ENCODE data around the gene PRDM5. TPM values are rescaled to one million over a fixed set of nuclear protein-coding genes. Genes with fewer than 3 reads are reported as not detected.

The PRDM5 gene
- total and polyA plus RNA-seq, 2 donors from 2014 or later = 2.6 to 9.1 TPM

GRCh38 chr4:120723986-120724385, 198.5 kb downstream of the PRDM5 start:
- no peak overlapping the region for H3K9ac ChIP-seq (ENCODE audit: low read length in 3 of 3)
- FAIRE-seq (no peak), DNase-seq (no peak)
- H3K9me3 ChIP-seq (ENCODE audit: control insufficient read depth in 2 of 3, insufficient read depth in 1 of 3, low read length in 3 of 3) = no peaks in the 10 kb centered on the region
- intact Hi-C loops (cut with DNase I) = no loop called here
- no peak for TF ChIP-seq CTCF (IDR thresholded peaks at IDR 0.05; ENCODE audit: borderline replicate concordance, extremely low read depth, insufficient read depth)
- H3K27ac ChIP-seq (ENCODE audit: low read depth in 2 of 2, low read length in 2 of 2) = no peak overlapping the region
- no peak overlapping the region for H3K4me3 ChIP-seq (ENCODE audit: low read length in 3 of 3)
- H3K4me1 ChIP-seq (ENCODE audit: control insufficient read depth in 2 of 3, insufficient read depth in 2 of 3, low read depth in 1 of 3, low read length in 3 of 3) = no peaks in the 10 kb centered on the region
- no peaks in the 10 kb centered on the region for H3K36me3 ChIP-seq (ENCODE audit: control insufficient read depth in 2 of 3, insufficient read depth in 3 of 3, low read length in 3 of 3)
- H3K27me3 ChIP-seq (ENCODE audit: control insufficient read depth, insufficient read depth, low read length) = no peaks in the 10 kb centered on the region

GRCh38 chr4:120723105-120723504, 199.4 kb downstream of the PRDM5 start:
- FAIRE-seq = no peak

GRCh38 chr4:120722655-120723054, 199.9 kb downstream of the PRDM5 start:
- no peaks in the 10 kb centered on the region for H3K9me3 ChIP-seq (ENCODE audit: control insufficient read depth in 2 of 3, insufficient read depth in 1 of 3, low read length in 3 of 3)
- no peaks in the 10 kb centered on the region for H3K27me3 ChIP-seq (ENCODE audit: control insufficient read depth, insufficient read depth, low read length)
- DNase-seq = no peak
- H3K9ac ChIP-seq (ENCODE audit: low read length in 3 of 3) = no peak overlapping the region
- intact Hi-C loops (cut with DNase I) = no loop called here
- H3K4me3 ChIP-seq (ENCODE audit: low read length in 3 of 3) = no peak overlapping the region
- H3K27ac ChIP-seq (ENCODE audit: low read depth in 2 of 2, low read length in 2 of 2) = no peak overlapping the region
- TF ChIP-seq CTCF (IDR thresholded peaks at IDR 0.05; ENCODE audit: borderline replicate concordance, extremely low read depth, insufficient read depth) = no peak
- no peaks in the 10 kb centered on the region for H3K36me3 ChIP-seq (ENCODE audit: control insufficient read depth in 2 of 3, insufficient read depth in 3 of 3, low read length in 3 of 3)
- no peak for FAIRE-seq
- H3K4me1 ChIP-seq (ENCODE audit: control insufficient read depth in 2 of 3, insufficient read depth in 2 of 3, low read depth in 1 of 3, low read length in 3 of 3) = no peaks in the 10 kb centered on the region

More at GRCh38 chr4:120723105-120723504, 199.4 kb downstream of the PRDM5 start:
- no peaks in the 10 kb centered on the region for H3K9me3 ChIP-seq (ENCODE audit: control insufficient read depth in 2 of 3, insufficient read depth in 1 of 3, low read length in 3 of 3)
- no peak overlapping the region for H3K27ac ChIP-seq (ENCODE audit: low read depth in 2 of 2, low read length in 2 of 2)
- intact Hi-C loops (cut with DNase I) = no loop called here
- no peak for DNase-seq
- no peaks in the 10 kb centered on the region for H3K36me3 ChIP-seq (ENCODE audit: control insufficient read depth in 2 of 3, insufficient read depth in 3 of 3, low read length in 3 of 3)
- no peak overlapping the region for H3K4me3 ChIP-seq (ENCODE audit: low read length in 3 of 3)
- H3K9ac ChIP-seq (ENCODE audit: low read length in 3 of 3) = no peak overlapping the region
- H3K4me1 ChIP-seq (ENCODE audit: control insufficient read depth in 2 of 3, insufficient read depth in 2 of 3, low read depth in 1 of 3, low read length in 3 of 3) = no peaks in the 10 kb centered on the region
- TF ChIP-seq CTCF (IDR thresholded peaks at IDR 0.05; ENCODE audit: borderline replicate concordance, extremely low read depth, insufficient read depth) = no peak
- no peaks in the 10 kb centered on the region for H3K27me3 ChIP-seq (ENCODE audit: control insufficient read depth, insufficient read depth, low read length)

GRCh38 chr4:120720354-120720934, 202.1 kb downstream of the PRDM5 start:
- no peaks in the 10 kb centered on the region for H3K36me3 ChIP-seq (ENCODE audit: control insufficient read depth in 2 of 3, insufficient read depth in 3 of 3, low read length in 3 of 3)
- no peaks in the 10 kb centered on the region for H3K4me1 ChIP-seq (ENCODE audit: control insufficient read depth in 2 of 3, insufficient read depth in 2 of 3, low read depth in 1 of 3, low read length in 3 of 3)
- no peak for DNase-seq
- FAIRE-seq = no peak
- intact Hi-C loops (cut with DNase I) = no loop called here
- H3K4me3 ChIP-seq (ENCODE audit: low read length in 3 of 3) = no peak overlapping the region
- no peaks in the 10 kb centered on the region for H3K9me3 ChIP-seq (ENCODE audit: control insufficient read depth in 2 of 3, insufficient read depth in 1 of 3, low read length in 3 of 3)
- no peaks in the 10 kb centered on the region for H3K27me3 ChIP-seq (ENCODE audit: control insufficient read depth, insufficient read depth, low read length)
- TF ChIP-seq CTCF (IDR thresholded peaks at IDR 0.05; ENCODE audit: borderline replicate concordance, extremely low read depth, insufficient read depth) = no peak
- no peak overlapping the region for H3K9ac ChIP-seq (ENCODE audit: low read length in 3 of 3)
- H3K27ac ChIP-seq (ENCODE audit: low read depth in 2 of 2, low read length in 2 of 2) = no peak overlapping the region
